GM12891 (cell line): ENCODE data around the gene ALPK3.

Experiments
- PAX5 ChIP-seq: IDR thresholded peaks from 2 replicates; pipeline ENCODE4 v1.6.1; 2011; ENCODE audit warnings: low read length, moderate library complexity, mild to moderate bottlenecking; ENCODE audit not compliant: insufficient read depth, severe bottlenecking
- POLR2A ChIP-seq: IDR thresholded peaks from 2 replicates; pipeline ENCODE4 v1.6.1; 2011; ENCODE audit warnings: low read depth, low read length, control low read depth
- POLR2AphosphoS5 ChIP-seq: IDR thresholded peaks from 2 replicates; pipeline ENCODE4 v1.6.1; 2011; ENCODE audit warnings: low read depth, low read length, control low read depth

DNA sequence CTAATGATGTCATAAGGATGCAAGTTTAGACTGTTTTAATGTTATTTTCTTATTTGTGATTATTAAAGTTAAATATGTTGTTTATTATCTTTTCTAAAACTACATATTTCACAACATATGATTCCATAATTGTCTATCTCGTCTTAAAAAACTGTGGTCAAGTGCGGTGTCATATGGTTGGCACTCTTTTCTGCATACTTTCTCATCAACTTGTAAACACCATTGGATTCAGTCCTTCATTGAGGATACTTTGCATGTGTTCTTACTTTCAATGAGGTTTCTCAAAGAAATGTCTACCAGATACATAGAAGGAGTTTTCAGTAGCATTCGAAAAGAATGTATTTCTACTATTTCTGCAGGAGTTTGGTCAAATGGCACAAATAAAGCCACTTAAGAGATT is 22.0 kb upstream of the ALPK3 start:
- TF ChIP-seq POLR2A (no peak), PAX5 (no peak), POLR2AphosphoS5 (no peak)
